ENCODE measurements around the gene TCF12.

DNA sequence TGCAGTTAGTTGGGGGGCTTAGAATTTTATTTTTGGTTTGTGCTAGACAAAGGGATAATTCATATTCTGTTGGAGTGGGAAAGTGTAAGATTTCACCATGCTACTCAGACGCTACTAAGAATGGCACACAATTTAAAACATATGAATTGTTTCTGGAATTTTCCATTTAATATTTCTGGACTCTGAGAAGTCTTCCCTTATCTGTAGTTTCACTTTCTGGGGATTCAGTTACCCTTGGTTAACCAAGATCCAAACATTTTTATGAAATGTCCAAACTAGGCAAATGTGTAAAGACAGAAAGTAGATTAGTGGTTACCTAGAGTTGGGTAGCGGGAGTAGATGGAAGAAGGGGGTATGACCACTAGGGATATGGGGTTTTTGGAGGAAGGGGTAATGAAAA is 53.1 kb downstream of the TCF12 start:
- TF ChIP-seq, protein P1, sequence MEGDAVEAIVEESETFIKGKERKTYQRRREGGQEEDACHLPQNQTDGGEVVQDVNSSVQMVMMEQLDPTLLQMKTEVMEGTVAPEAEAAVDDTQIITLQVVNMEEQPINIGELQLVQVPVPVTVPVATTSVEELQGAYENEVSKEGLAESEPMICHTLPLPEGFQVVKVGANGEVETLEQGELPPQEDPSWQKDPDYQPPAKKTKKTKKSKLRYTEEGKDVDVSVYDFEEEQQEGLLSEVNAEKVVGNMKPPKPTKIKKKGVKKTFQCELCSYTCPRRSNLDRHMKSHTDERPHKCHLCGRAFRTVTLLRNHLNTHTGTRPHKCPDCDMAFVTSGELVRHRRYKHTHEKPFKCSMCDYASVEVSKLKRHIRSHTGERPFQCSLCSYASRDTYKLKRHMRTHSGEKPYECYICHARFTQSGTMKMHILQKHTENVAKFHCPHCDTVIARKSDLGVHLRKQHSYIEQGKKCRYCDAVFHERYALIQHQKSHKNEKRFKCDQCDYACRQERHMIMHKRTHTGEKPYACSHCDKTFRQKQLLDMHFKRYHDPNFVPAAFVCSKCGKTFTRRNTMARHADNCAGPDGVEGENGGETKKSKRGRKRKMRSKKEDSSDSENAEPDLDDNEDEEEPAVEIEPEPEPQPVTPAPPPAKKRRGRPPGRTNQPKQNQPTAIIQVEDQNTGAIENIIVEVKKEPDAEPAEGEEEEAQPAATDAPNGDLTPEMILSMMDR (IDR thresholded peaks at IDR 0.05; ENCODE audit: insufficient read depth, low read depth, low read length) = no peak
- no peak for TF ChIP-seq EZH2 (IDR thresholded peaks at IDR 0.05; ENCODE audit: insufficient read depth, low read length)
